Large intestine (tissue), 3 donors: ENCODE measurements around the gene TENM3. TPM values are rescaled to one million over a fixed set of nuclear protein-coding genes. Genes with fewer than 3 reads are reported as not detected.

Experiments
- DNase-seq, 2 donors: peaks; one replicate each; pipeline versions ENCODE4 v3.0.0 to v3.0.0-alpha.2; 2013
- H3K27ac ChIP-seq: one replicate; pipeline ENCODE4 v1.5.1; 2013; ENCODE audit warnings: low read length
- H3K27me3 ChIP-seq: 2 replicates; pipeline ENCODE4 v1.6.1; 2013; ENCODE audit warnings: low read length; ENCODE audit not compliant: control insufficient read depth, insufficient read depth
- H3K36me3 ChIP-seq: 2 replicates; pipeline ENCODE4 v1.6.1; 2013; ENCODE audit warnings: low read length; ENCODE audit not compliant: control insufficient read depth, insufficient read depth
- H3K4me1 ChIP-seq: one replicate; pipeline ENCODE4 v1.6.1; 2013; ENCODE audit warnings: low read length; ENCODE audit not compliant: control insufficient read depth, insufficient read depth
- H3K4me3 ChIP-seq: one replicate; pipeline ENCODE4 v1.5.1; 2013; ENCODE audit warnings: low read length
- H3K9me3 ChIP-seq: one replicate; pipeline ENCODE4 v1.6.1; 2013; ENCODE audit warnings: mild to moderate bottlenecking, low read depth, low read length, moderate library complexity; ENCODE audit not compliant: control insufficient read depth
- WGBS: methylation state at CpG from one replicate; pipeline ENCODE4 v1.1.5; 2013; ENCODE audit warnings: low lambda C conversion rate; ENCODE audit not compliant: insufficient coverage; 5-methylcytosine and 5-hydroxymethylcytosine counted together
- polyA plus RNA-seq: library from polyadenylated mRNA; unstranded; fragments of 120-200 nt; gene quantifications from one replicate; pipeline ENCODE4 v1.2.1, GENCODE V29; 2013

Gene TENM3
- polyA plus RNA-seq, 1 donor = 11.9 TPM

DNA sequence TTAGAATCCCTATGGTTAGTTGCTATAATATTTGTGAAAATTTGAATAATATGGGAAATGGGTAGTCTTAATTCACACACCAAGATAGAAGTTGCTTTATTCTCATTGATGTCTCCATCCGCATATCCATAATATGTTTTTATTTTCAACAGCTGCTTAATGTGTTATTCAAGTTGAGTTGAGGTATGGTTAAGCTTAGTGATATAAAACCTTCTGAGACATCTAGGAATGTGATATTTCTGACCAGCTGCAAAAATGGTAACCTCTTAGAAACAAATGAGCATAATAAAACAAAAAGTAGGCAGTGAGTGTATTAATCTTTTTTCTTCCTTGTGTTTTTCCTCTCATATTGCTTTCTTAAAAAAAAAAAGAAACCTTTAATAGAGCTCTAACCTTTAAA lies 172.9 kb downstream of the TENM3 start:
- 100% methylated on average over 1 of the region's 1 CpG for WGBS
- Histone ChIP-seq H3K9me3 (peaks cover 4% of the 10 kb centered on the region), H3K27me3 (no peaks in the 10 kb centered on the region), H3K4me3 (no peak overlapping the region), H3K4me1 (no peaks in the 10 kb centered on the region), H3K36me3 (no peaks in the 10 kb centered on the region), H3K27ac (no peak overlapping the region)
- no peak for DNase-seq

GRCh38 chr4:182418054-182418734 lies 175.0 kb downstream of the TENM3 start:
- no peaks in the 10 kb centered on the region for H3K27me3 ChIP-seq
- no peak overlapping the region for H3K27ac ChIP-seq
- no peaks in the 10 kb centered on the region for H3K36me3 ChIP-seq
- no peaks in the 10 kb centered on the region for H3K4me1 ChIP-seq
- WGBS = 62% methylated on average over 5 of the region's 9 CpGs
- no peak for DNase-seq
- H3K4me3 ChIP-seq = no peak overlapping the region
- peaks cover 4% of the 10 kb centered on the region for H3K9me3 ChIP-seq

GRCh38 chr4:182420189-182420588 lies 177.0 kb downstream of the TENM3 start:
- WGBS = no CpG with 5 or more reads among the region's 7 CpGs

DNA sequence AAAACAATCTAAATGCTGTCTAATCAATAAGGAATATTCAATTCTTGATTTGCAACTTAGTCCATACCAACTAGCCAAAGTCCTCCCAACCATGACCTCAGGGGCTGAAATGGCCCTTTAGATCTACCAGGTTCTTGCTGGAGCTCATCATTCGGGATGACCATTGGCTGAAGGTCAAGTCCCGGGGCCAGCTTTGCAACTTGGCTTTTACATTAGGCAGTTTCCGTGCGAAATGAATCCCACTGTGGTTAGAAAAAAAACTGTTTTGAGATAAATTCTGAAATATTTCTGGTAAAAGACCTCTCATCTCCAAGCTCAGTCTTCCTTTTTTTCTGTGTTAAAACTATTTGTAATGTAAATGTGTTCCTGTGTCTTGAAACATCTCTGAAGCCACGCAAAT lies 178.6 kb downstream of the TENM3 start:
- no peak overlapping the region for H3K4me3 ChIP-seq
- H3K9me3 ChIP-seq = peaks cover 4% of the 10 kb centered on the region
- no peaks in the 10 kb centered on the region for H3K4me1 ChIP-seq
- no peak for DNase-seq
- H3K27ac ChIP-seq = no peak overlapping the region
- H3K27me3 ChIP-seq = no peaks in the 10 kb centered on the region
- no CpG with 5 or more reads among the region's 5 CpGs for WGBS
- H3K36me3 ChIP-seq = no peaks in the 10 kb centered on the region

More at GRCh38 chr4:182420189-182420588, 177.0 kb downstream of the TENM3 start:
- Histone ChIP-seq H3K27me3 (no peaks in the 10 kb centered on the region), H3K9me3 (peaks cover 4% of the 10 kb centered on the region), H3K36me3 (no peaks in the 10 kb centered on the region), H3K27ac (no peak overlapping the region), H3K4me1 (no peaks in the 10 kb centered on the region), H3K4me3 (no peak overlapping the region)
- no peak for DNase-seq

- no peaks in the 10 kb centered on the region for H3K4me1 ChIP-seq
- no peak overlapping the region for H3K27ac ChIP-seq
- DNase-seq = no peak
- H3K9me3 ChIP-seq = no peaks in the 10 kb centered on the region
- no peaks in the 10 kb centered on the region for H3K27me3 ChIP-seq
- no peaks in the 10 kb centered on the region for H3K36me3 ChIP-seq
- WGBS = 100% methylated on average over 1 of the region's 2 CpGs
- H3K4me3 ChIP-seq = no peak overlapping the region
These were observed 182.1 kb downstream of the TENM3 start for GRCh38 chr4:182425302-182425701.

DNA sequence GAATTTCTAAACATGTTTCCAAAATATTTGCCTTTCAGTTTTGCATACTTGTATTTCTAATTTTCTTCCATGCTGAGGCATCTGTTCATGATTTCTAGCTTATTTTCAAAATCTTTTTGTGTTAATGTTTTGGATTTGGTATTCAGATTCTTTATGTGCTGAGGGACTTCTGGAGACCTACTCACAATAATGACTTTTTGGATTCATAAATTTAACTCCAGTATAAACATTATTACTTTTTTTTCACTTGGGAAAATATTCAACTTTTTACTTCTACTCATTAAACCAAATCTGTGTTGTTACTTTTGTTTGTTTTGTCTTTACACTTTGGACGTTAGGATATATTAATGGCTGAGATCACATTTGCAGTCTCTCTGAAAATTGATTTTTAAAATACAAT lies 183.7 kb downstream of the TENM3 start:
- Histone ChIP-seq H3K4me3 (no peak overlapping the region), H3K27ac (no peak overlapping the region)
- WGBS = 0% methylated on average over 1 of the region's 1 CpG

DNA sequence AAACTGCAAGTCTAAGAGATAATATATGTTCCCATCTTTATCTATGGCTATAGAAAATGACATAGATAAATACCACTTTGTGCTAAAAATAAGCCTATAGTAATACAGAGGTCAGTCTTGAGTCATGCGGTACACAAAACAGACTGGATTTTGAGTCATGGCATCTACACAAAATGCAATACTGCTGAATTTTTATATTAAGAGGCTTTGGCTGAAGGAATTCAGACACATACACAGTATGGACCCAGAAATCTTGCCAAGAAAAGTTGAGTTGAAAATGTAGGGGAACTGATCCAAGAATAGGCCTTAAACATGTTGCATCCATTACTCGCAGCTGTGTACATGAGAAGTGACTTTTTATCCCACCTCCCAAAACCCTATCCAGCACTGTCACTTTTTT lies 184.4 kb downstream of the TENM3 start:
- H3K4me1 ChIP-seq = no peaks in the 10 kb centered on the region
- H3K27me3 ChIP-seq = no peaks in the 10 kb centered on the region
- no peak overlapping the region for H3K27ac ChIP-seq
- no peaks in the 10 kb centered on the region for H3K9me3 ChIP-seq
- no peak overlapping the region for H3K4me3 ChIP-seq
- no peak for DNase-seq
- H3K36me3 ChIP-seq = no peaks in the 10 kb centered on the region
- 40% methylated on average over 1 of the region's 2 CpGs for WGBS

More for the DNA sequence above, 183.7 kb downstream of the TENM3 start:
- no peak for DNase-seq
- no peaks in the 10 kb centered on the region for H3K36me3 ChIP-seq
- no peaks in the 10 kb centered on the region for H3K27me3 ChIP-seq
- no peaks in the 10 kb centered on the region for H3K4me1 ChIP-seq
- no peaks in the 10 kb centered on the region for H3K9me3 ChIP-seq

- no peaks in the 10 kb centered on the region for H3K4me1 ChIP-seq
- no CpG with 5 or more reads among the region's 8 CpGs for WGBS
- no peaks in the 10 kb centered on the region for H3K9me3 ChIP-seq
- DNase-seq = no peak
- H3K4me3 ChIP-seq = no peak overlapping the region
- no peaks in the 10 kb centered on the region for H3K36me3 ChIP-seq
- H3K27me3 ChIP-seq = no peaks in the 10 kb centered on the region
- H3K27ac ChIP-seq = no peak overlapping the region
These were observed 186.7 kb downstream of the TENM3 start for GRCh38 chr4:182429896-182430295.

DNA sequence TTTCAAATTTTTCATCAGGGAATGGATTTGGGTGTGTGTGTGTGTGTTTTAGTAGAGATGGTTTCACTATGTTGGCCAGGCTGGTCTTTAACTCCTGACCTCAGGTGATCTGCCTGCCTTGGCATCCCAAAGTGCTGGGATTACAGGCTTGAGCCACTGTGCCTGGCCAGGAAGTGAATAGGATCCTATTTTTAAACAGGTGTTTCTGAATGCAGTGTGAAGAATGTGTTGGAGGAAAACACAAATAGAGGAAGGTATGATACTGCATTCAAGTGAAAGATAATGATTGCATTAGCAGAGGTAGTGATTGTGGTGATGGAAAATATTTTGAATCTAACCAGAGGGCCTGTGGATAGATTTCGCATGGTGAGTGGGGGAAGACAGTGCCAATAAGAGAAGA lies 189.6 kb downstream of the TENM3 start:
- Histone ChIP-seq H3K27me3 (no peaks in the 10 kb centered on the region), H3K9me3 (no peaks in the 10 kb centered on the region), H3K4me3 (no peak overlapping the region), H3K36me3 (no peaks in the 10 kb centered on the region), H3K27ac (no peak overlapping the region), H3K4me1 (no peaks in the 10 kb centered on the region)
- no peak for DNase-seq
- no CpG with 5 or more reads among the region's 1 CpG for WGBS

DNA sequence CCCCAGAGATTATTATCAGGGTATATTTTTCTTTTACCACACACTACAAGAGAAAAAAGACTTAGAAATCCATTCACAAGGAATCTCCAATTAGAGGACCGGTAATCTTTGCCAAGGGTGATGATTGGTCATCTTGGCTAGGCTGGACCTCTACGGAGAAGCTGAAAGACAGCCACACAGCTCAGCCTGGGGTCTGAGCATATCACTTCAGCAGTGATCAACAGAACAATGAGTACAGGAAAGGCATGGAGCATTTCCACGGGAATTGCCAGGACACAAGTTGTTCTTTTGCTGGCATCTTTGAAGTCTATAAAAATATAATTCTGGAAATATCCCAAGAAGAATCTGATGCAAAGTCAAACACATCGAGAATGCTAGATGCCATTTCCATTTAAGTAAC lies 191.5 kb downstream of the TENM3 start:
- Histone ChIP-seq H3K4me1 (no peaks in the 10 kb centered on the region), H3K4me3 (no peak overlapping the region), H3K9me3 (no peaks in the 10 kb centered on the region), H3K36me3 (no peaks in the 10 kb centered on the region), H3K27me3 (no peaks in the 10 kb centered on the region), H3K27ac (no peak overlapping the region)
- 50% methylated on average over 1 of the region's 4 CpGs for WGBS
- DNase-seq = no peak

- Histone ChIP-seq H3K27me3 (no peaks in the 10 kb centered on the region), H3K36me3 (no peaks in the 10 kb centered on the region), H3K27ac (no peak overlapping the region), H3K4me1 (no peaks in the 10 kb centered on the region), H3K4me3 (no peak overlapping the region), H3K9me3 (no peaks in the 10 kb centered on the region)
- DNase-seq = no peak
- WGBS = 83% methylated on average over 2 of the region's 4 CpGs
These were observed 192.2 kb downstream of the TENM3 start for GRCh38 chr4:182435401-182435800.
